Nephron progenitor cell (in vitro differentiated cells): Measurements from ENCODE around the gene NEK7.

ENCODE experiments used
- DNase-seq: peaks from one replicate; pipeline ENCODE4 v3.0.0; 2021
- H3K27ac Mint-ChIP-seq: 2 replicates; pipeline ENCODE4 v1.8.0; 2021; ENCODE audit warnings: mild to moderate bottlenecking, moderate library complexity, mixed read lengths
- H3K27me3 Mint-ChIP-seq: 2 replicates; pipeline ENCODE4 v1.8.0; 2021; ENCODE audit warnings: mild to moderate bottlenecking, low read depth, mixed read lengths; ENCODE audit not compliant: poor library complexity
- H3K36me3 Mint-ChIP-seq: 2 replicates; pipeline ENCODE4 v1.8.0; 2021; ENCODE audit warnings: low read depth, mixed read lengths
- H3K4me1 Mint-ChIP-seq: 2 replicates; pipeline ENCODE4 v1.8.0; 2021; ENCODE audit warnings: mixed read lengths
- H3K4me3 Mint-ChIP-seq: 2 replicates; pipeline ENCODE4 v1.8.0; 2021; ENCODE audit warnings: mild to moderate bottlenecking, moderate library complexity, mixed read lengths
- H3K9me3 Mint-ChIP-seq: 2 replicates; pipeline ENCODE4 v1.8.0; 2021; ENCODE audit warnings: mild to moderate bottlenecking, moderate library complexity, mixed read lengths
- CTCF ChIP-seq: fragments of 200-600 bp; sonication (generic); IDR thresholded peaks from 2 replicates; pipeline ENCODE4 v1.5.0; 2021; ENCODE audit warnings: antibody characterized with exemption

NEK7 gene

GRCh38 chr1:198196630-198197029 lies 39.8 kb downstream of the NEK7 start:
- Mint-ChIP-seq H3K9me3 (no peaks in the 10 kb centered on the region), H3K36me3 (peaks cover 3% of the 10 kb centered on the region), H3K27me3 (no peaks in the 10 kb centered on the region), H3K4me3 (no peak overlapping the region), H3K4me1 (no peaks in the 10 kb centered on the region), H3K27ac (no peak overlapping the region)
- no peak for TF ChIP-seq CTCF
- DNase-seq = no peak

GRCh38 chr1:198197285-198197684 lies 40.5 kb downstream of the NEK7 start:
- no peak overlapping the region for H3K27ac Mint-ChIP-seq
- H3K4me1 Mint-ChIP-seq = no peaks in the 10 kb centered on the region
- no peak for TF ChIP-seq CTCF
- no peak for DNase-seq
- peaks cover 2% of the 10 kb centered on the region for H3K9me3 Mint-ChIP-seq
- H3K36me3 Mint-ChIP-seq = peaks cover 5% of the 10 kb centered on the region
- no peak overlapping the region for H3K4me3 Mint-ChIP-seq
- H3K27me3 Mint-ChIP-seq = no peaks in the 10 kb centered on the region

- DNase-seq = no peak
- no peak for TF ChIP-seq CTCF
- no peaks in the 10 kb centered on the region for H3K27me3 Mint-ChIP-seq
- no peak overlapping the region for H3K4me3 Mint-ChIP-seq
- no peaks in the 10 kb centered on the region for H3K4me1 Mint-ChIP-seq
- no peak overlapping the region for H3K27ac Mint-ChIP-seq
- H3K36me3 Mint-ChIP-seq = peaks cover 17% of the 10 kb centered on the region
- H3K9me3 Mint-ChIP-seq = peaks cover 5% of the 10 kb centered on the region
Measured at GRCh38 chr1:198199105-198199504, 42.3 kb downstream of the NEK7 start.

- no peak overlapping the region for H3K27ac Mint-ChIP-seq
Measured at GRCh38 chr1:198201956-198202784, 45.4 kb downstream of the NEK7 start.

GRCh38 chr1:198203434-198203833 lies 46.6 kb downstream of the NEK7 start:
- Mint-ChIP-seq H3K27me3 (peaks cover 2% of the 10 kb centered on the region), H3K36me3 (peaks cover 14% of the 10 kb centered on the region), H3K9me3 (peaks cover 8% of the 10 kb centered on the region), H3K4me1 (no peaks in the 10 kb centered on the region), H3K4me3 (no peak overlapping the region), H3K27ac (peak overlapping the region; percentile 48)
- TF ChIP-seq CTCF = no peak
- no peak for DNase-seq

More at GRCh38 chr1:198201956-198202784, 45.4 kb downstream of the NEK7 start:
- peaks cover 2% of the 10 kb centered on the region for H3K27me3 Mint-ChIP-seq
- no peak overlapping the region for H3K4me3 Mint-ChIP-seq
- no peak for TF ChIP-seq CTCF
- peaks cover 14% of the 10 kb centered on the region for H3K36me3 Mint-ChIP-seq
- H3K9me3 Mint-ChIP-seq = peaks cover 8% of the 10 kb centered on the region
- H3K4me1 Mint-ChIP-seq = no peaks in the 10 kb centered on the region
- no peak for DNase-seq
